OCI-LY7 (cell line): Measurements from ENCODE around the gene LGR6. TPM values are rescaled to one million over a fixed set of nuclear protein-coding genes. Genes with fewer than 3 reads are reported as not detected.

Experiments
- BruUV-seq: library from RNA; stranded (reverse); fragments of 400-500 nt; replicated peaks from 2 replicates; lab custom pipeline; 2021; lab: Mats Ljungman, UMichigan
- CTCF ChIA-PET: fragments of 300-600 bp; sonication (Branson Sonifier 250); formaldehyde crosslinking; loops from one replicate; lab custom pipeline; 2022; ENCODE audit warnings: antibody characterized with exemption; ENCODE audit not compliant: unreplicated experiment; lab: Charles Lee
- POLR2A ChIA-PET: fragments of 300-600 bp; sonication (Branson Sonifier 250); formaldehyde crosslinking; loops from one replicate; lab custom pipeline; 2022; ENCODE audit warnings: antibody characterized with exemption; lab: Charles Lee
- DNase-seq: peaks from one replicate; pipeline ENCODE4 v3.0.0-alpha.2; 2015; ENCODE audit warnings: low spot score
- H2AFZ ChIP-seq: fragments of 200-600 bp; sonication (generic), shearing (Covaris generic); 2 replicates; pipeline ENCODE4 v1.6.1; 2014; ENCODE audit warnings: mild to moderate bottlenecking, antibody characterized with exemption, low read length, moderate library complexity
- H3K27ac ChIP-seq: fragments of 200-600 bp; sonication (generic); 2 replicates; pipeline ENCODE4 v1.5.1; 2014; ENCODE audit warnings: mixed run types, low read depth, mild to moderate bottlenecking, moderate library complexity, low read length, inconsistent platforms; ENCODE audit not compliant: poor library complexity, severe bottlenecking
- H3K36me3 ChIP-seq: fragments of 200-600 bp; sonication (generic); 2 replicates; pipeline ENCODE4 v1.6.1; 2014; ENCODE audit warnings: mild to moderate bottlenecking, antibody characterized with exemption, low read length, moderate library complexity, mixed read lengths; ENCODE audit not compliant: insufficient read depth
- H3K4me1 ChIP-seq: fragments of 200-600 bp; sonication (generic); 2 replicates; pipeline ENCODE4 v1.5.1; 2014; ENCODE audit warnings: mild to moderate bottlenecking, low read length; ENCODE audit not compliant: insufficient read depth, poor library complexity, severe bottlenecking
- H3K4me2 ChIP-seq: fragments of 200-600 bp; sonication (generic); 2 replicates; pipeline ENCODE4 v1.6.1; 2014; ENCODE audit warnings: mild to moderate bottlenecking, low read length
- H3K4me3 ChIP-seq: fragments of 200-600 bp; sonication (generic); 2 replicates; pipeline ENCODE4 v1.5.1; 2014; ENCODE audit warnings: mild to moderate bottlenecking, low read depth, low read length; ENCODE audit not compliant: poor library complexity, severe bottlenecking
- H3K79me2 ChIP-seq: fragments of 200-600 bp; sonication (generic); 2 replicates; pipeline ENCODE4 v1.6.1; 2016; ENCODE audit warnings: low read depth, mild to moderate bottlenecking, low read length, moderate library complexity, mixed read lengths; ENCODE audit not compliant: insufficient read depth
- H3K9me2 ChIP-seq: fragments of 200-600 bp; sonication (generic); 2 replicates; pipeline ENCODE4 v1.6.1; 2016; ENCODE audit warnings: mild to moderate bottlenecking, low read length, mixed read lengths; ENCODE audit not compliant: insufficient read depth
- H3K9me3 ChIP-seq: fragments of 200-600 bp; sonication (generic); 2 replicates; pipeline ENCODE4 v1.6.1; 2014; ENCODE audit warnings: mild to moderate bottlenecking, mixed run types, low read length, mixed read lengths
- H4K20me1 ChIP-seq: fragments of 200-600 bp; sonication (generic); 2 replicates; pipeline ENCODE4 v1.6.1; 2014; ENCODE audit warnings: mild to moderate bottlenecking, antibody characterized with exemption, low read length, moderate library complexity, mixed read lengths; ENCODE audit not compliant: insufficient read depth
- EZH2phosphoT487 ChIP-seq: fragments of 200-600 bp; sonication (generic); IDR thresholded peaks from 2 replicates; pipeline ENCODE4 v1.6.1; 2018; ENCODE audit warnings: low read depth, borderline replicate concordance, mild to moderate bottlenecking, mixed run types, antibody characterized with exemption, low read length, moderate library complexity, mixed read lengths
- intact Hi-C: fragments of 100-400 bp; cut with micrococcal nuclease; formaldehyde crosslinking; loops from one replicate; pipeline ENCODE4 v1.10.0; 2022; ENCODE audit not compliant: unreplicated experiment
- total RNA-seq, 2 experiments: library from RNA; depleted of rRNA in 1 of 2; stranded (reverse); fragments of >200 nt in 1 of 2; shearing (Covaris generic) in 1 of 2; gene quantifications; 2 replicates each; pipeline ENCODE4 v1.2.3, GENCODE V29; 2014 to 2022
- TF ChIP-seq, protein P1 (sequence below): fragments of 200-600 bp; sonication (generic); conservative IDR thresholded peaks from 2 replicates; pipeline ENCODE4 v1.5.1; 2014; ENCODE audit warnings: mild to moderate bottlenecking, antibody characterized with exemption, low read length, moderate library complexity, mixed read lengths

The LGR6 gene
- total RNA-seq, 2 experiments from 2014 or later, result not detected

DNA sequence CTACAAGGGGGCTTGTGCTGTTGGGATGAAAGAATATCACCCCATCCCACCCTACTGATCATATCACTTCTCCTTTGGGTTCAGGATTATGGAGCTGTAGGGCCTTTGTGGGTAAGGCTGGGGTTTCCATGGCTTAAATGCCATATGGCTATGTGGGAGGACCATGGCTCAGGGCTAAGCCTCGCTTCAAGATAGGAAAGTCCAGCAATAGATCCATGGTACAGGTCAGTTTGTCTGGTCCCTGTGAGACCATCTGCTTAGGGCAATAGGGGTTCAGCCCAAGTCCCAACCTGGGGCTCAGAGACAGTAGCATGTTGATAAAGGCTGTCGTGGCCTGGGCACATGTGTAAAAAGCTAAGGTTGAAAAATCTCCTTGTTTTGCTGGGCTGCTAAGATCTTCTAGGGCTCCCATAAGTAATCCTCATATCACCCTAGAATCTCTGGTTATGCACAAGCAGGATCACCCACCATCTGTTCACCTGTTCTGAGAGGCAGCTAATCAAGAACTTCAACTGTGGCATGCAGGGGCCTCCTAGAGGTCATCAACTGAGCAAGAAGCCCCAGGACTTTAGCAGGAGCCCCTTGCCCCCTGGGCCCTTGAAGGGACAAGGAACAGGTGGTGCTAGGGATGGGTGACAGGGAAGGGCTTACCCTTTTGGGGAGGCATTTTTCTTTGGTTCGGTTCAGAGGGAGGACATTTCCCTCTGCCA is 81.6 kb downstream of the LGR6 start:
- intact Hi-C loops, result no loop called here
- Histone ChIP-seq H3K9me2 (no peaks in the 10 kb centered on the region), H2AFZ (no peak overlapping the region), H3K9me3 (no peaks in the 10 kb centered on the region), H3K79me2 (no peaks in the 10 kb centered on the region), H3K4me3 (no peak overlapping the region), H3K4me1 (no peaks in the 10 kb centered on the region), H3K4me2 (no peak overlapping the region), H4K20me1 (no peaks in the 10 kb centered on the region), H3K27ac (no peak overlapping the region), H3K36me3 (no peaks in the 10 kb centered on the region)
- BruUV-seq, result no TSS peak
- no peak for TF ChIP-seq EZH2phosphoT487
- TF ChIP-seq, protein P1, sequence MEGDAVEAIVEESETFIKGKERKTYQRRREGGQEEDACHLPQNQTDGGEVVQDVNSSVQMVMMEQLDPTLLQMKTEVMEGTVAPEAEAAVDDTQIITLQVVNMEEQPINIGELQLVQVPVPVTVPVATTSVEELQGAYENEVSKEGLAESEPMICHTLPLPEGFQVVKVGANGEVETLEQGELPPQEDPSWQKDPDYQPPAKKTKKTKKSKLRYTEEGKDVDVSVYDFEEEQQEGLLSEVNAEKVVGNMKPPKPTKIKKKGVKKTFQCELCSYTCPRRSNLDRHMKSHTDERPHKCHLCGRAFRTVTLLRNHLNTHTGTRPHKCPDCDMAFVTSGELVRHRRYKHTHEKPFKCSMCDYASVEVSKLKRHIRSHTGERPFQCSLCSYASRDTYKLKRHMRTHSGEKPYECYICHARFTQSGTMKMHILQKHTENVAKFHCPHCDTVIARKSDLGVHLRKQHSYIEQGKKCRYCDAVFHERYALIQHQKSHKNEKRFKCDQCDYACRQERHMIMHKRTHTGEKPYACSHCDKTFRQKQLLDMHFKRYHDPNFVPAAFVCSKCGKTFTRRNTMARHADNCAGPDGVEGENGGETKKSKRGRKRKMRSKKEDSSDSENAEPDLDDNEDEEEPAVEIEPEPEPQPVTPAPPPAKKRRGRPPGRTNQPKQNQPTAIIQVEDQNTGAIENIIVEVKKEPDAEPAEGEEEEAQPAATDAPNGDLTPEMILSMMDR, result no peak
- POLR2A ChIA-PET, result no interaction called here
- CTCF ChIA-PET, result interaction anchor here (0.9 kb wide), 1 partner anchor 13 kb away, joined by 3 read pairs; no protein-coding TSS in a partner anchor
- DNase-seq, result no peak

DNA sequence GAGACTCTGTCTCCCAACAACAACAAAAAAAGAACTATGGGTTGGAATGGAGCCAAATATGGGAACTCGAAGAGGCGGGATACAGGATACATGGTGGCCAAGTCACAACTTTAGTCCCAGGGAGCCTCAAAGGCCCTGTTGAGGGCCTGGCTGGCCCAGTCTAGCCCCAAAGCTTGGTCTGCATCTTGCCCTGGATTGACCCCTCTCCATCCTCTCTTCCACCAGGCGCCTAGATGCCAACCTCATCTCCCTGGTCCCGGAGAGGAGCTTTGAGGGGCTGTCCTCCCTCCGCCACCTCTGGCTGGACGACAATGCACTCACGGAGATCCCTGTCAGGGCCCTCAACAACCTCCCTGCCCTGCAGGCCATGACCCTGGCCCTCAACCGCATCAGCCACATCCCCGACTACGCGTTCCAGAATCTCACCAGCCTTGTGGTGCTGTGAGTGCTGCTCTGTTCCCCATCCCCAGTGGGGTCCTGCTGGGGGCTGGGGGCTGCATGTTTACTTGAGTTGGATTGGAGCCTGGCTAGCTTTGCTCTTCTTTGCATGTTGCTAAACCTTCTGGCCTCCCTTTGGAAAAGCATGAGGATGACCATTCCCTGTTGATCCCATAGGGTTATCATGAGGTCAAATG is 82.6 kb downstream of the LGR6 start:
- Histone ChIP-seq H3K27ac (no peak overlapping the region), H3K36me3 (no peaks in the 10 kb centered on the region), H3K9me3 (no peaks in the 10 kb centered on the region), H3K4me3 (no peak overlapping the region), H3K9me2 (no peaks in the 10 kb centered on the region), H3K4me2 (no peak overlapping the region), H3K79me2 (no peaks in the 10 kb centered on the region), H4K20me1 (no peaks in the 10 kb centered on the region), H2AFZ (no peak overlapping the region), H3K4me1 (no peaks in the 10 kb centered on the region)
- TF ChIP-seq EZH2phosphoT487, result no peak
- TF ChIP-seq, protein P1, result no peak
- ChIA-PET CTCF (no interaction called here), POLR2A (no interaction called here)
- intact Hi-C loops, result no loop called here
- no TSS peak for BruUV-seq
- no peak for DNase-seq

DNA sequence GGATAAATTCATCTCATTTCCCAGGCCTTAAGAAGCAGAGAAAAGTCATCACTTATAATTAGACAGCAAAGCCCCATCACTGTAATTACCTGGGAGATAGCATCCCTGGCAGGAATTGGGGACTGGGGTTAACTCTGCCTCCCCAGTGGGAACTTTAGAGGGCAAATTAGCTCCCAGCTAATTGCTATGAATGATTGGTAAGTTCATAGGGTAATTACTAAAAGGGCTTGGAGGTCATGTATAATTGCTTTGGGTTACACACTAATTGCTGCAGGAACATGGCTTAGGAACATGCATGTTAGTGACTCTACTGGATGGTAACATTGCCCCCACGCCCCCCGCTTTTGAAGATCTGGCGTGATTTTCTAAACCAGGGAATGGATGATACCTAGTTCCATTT is 83.3 kb downstream of the LGR6 start:
- intact Hi-C loops, result no loop called here
- H3K4me2 ChIP-seq, result no peak overlapping the region
- POLR2A ChIA-PET, result no interaction called here

More for the DNA sequence above, 83.3 kb downstream of the LGR6 start:
- no peak for DNase-seq
- Histone ChIP-seq H3K36me3 (no peaks in the 10 kb centered on the region), H2AFZ (no peak overlapping the region), H3K79me2 (no peaks in the 10 kb centered on the region), H3K9me3 (no peaks in the 10 kb centered on the region), H4K20me1 (no peaks in the 10 kb centered on the region), H3K4me3 (no peak overlapping the region), H3K9me2 (no peaks in the 10 kb centered on the region), H3K4me1 (no peaks in the 10 kb centered on the region), H3K27ac (no peak overlapping the region)
- CTCF ChIA-PET, result no interaction called here
- no peak for TF ChIP-seq EZH2phosphoT487
- TF ChIP-seq, protein P1, result no peak
- no TSS peak for BruUV-seq
